ENCODE measurements around the gene CNKSR3.

CNKSR3 gene

DNA sequence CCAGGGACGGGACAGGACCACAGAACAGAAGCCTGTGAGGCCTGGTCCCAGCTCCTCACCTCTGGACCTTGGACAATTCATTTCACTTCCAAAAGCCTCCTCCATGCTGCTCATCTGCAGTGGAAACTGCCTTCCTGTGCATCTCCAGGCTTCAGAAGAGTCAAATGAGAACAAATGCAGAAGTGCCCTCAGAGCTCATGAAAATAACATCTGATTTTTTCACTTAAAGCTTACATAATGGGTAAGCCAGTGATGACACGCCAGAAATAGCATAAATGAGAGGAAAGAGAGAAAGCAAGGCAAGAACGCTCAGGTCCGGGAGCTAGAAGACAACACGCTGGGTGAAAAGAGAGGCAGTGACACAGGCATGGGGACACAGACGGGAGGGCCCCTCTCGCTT, 7.9 kb downstream of the CNKSR3 start:
- DNase-seq (ENCODE audit: low read depth in 2 of 2) = no peak

DNA sequence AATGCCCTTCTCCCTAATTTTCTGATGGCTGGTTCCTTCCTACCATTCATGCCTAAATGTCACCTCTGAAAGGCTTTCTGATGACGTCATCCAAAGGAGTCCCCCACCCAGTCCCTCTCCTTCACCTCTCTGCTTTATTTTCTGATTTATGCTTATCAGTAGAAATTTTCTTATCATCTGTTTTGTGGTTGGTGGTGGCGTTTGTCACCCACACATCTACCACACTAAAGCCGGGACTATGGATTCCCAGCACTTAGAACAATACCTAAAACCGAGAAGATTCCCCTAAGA, 9.0 kb downstream of the CNKSR3 start:
- DNase-seq (ENCODE audit: low read depth in 2 of 2) = no peak

DNA sequence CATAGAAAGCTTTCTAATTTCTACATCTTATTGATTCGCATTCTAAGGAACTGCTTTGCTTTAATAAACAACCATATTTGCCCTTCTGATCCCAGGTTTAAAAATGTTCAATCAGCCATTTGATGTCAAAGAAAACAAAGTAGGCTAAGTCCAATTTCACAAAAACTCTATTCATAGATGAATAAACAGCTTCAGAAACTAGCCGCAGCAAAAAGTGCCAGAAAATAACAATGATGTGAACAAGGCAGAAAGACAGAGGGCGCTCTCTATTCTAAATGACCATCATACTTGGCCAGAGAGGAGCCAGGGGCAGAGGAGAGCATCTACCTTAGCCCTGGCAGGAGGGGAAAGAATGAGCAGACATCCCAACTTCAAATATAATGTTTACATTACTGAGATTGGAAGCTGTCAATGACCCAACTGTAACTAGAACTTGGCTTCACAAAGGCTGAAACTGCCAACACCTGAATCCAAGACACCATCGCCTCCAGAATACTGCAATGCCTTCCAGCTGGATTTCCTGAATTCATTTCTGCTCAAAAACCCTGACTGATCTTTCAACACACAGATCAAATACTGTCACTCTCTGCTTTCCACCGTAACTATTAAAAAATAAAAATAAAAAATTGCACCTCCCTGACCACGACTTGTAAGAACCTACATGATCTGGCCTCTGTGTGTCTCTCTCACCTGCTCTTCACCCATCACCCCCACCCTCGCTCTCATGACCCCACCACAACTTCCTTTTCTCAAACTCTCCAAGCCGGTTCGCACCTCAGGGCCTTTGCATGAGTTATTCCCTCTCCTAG, 9.5 kb downstream of the CNKSR3 start:
- DNase-seq (ENCODE audit: low read depth in 2 of 2) = no peak

GRCh38 chr6:154499855-154500589, 10.5 kb downstream of the CNKSR3 start:
- no peak for DNase-seq (ENCODE audit: low read depth in 2 of 2)

GRCh38 chr6:154498340-154498934, 12.0 kb downstream of the CNKSR3 start:
- no peak for DNase-seq (ENCODE audit: low read depth in 2 of 2)

DNA sequence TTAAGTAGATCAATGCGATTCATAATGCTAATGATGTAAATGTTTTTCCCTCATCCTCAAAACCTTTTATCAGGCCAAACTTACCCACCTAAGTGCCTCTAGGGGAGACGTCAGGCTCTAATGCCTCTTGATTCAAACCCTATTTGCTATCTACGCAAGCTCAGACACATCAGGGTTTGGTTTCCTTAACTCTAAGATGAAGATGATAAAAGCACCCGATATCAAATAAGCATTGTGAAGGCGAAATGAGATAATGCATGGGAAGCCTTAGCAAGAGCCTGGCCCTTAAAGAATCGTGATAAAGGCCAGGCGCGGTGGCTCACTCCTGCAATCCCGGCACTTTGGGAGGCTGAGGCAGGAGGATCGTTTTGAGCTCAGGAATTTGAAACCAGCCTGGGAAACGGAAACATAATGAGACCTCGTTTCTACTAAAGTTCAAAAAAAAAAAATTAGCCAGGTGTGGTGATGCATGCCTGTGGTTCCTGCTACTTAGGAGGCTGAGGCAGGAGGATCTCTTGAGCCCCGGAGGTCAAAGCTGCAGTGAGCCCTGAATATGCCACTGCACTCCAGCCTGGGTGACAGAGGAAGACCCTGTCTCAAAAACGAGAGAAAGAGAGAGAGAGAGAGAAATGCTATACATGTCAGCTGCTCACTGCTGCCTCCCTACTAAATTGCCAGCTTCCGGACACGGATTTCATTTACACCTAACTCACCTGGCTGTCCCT, 13.5 kb downstream of the CNKSR3 start:
- DNase-seq (ENCODE audit: low read depth in 2 of 2) = no peak

DNA sequence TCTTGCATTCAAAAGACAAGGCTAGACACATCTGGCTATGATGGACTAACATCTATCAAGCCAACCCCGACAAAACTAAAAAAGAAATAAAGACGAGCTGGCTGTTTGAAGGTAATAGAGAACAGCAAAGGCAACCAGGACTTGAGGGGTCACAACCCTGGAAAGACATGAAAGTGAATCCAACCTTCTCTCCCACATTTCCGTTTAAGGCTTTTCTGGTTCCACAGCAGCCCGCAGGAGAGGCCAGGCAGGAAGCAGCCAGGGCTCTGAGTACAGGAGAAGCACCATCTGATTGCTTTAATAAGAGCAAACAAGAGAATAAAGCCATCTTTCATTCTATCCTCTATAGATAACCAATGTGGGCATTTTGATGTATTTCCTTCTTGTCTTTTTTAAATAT, 14.3 kb downstream of the CNKSR3 start:
- no peak for DNase-seq (ENCODE audit: low read depth in 2 of 2)

DNA sequence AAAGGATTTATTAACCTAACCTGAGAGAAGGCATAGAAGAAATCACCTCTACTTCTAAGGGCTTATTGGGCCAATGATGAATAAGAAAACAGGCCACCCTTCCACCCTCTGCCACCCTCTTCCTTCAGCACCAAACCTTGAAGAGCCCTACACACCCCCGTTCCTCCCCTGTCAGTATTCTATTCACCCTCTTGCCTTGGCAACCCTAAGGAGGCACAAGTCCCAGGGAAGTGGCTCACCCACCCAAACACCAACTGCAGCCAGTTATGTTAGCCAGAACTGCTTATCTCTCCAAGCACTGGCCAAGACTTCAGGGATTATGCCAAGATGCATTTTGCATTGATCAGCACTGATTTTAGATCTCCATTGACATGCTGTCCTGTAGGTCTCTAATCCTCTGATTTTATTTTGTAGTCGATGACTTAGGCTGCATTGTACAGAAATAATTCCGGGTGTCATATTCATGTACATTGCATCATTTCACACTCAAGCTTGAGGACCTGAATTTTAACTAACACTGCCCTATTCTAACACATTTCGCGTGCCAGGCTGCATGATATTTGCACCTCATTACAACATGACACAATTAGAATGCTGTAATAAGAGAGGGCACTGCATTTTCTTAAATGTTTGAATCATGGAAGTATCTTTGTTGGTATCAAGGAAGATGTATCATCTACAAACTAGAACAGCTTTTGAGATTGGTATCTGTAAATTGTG, 15.7 kb downstream of the CNKSR3 start:
- DNase-seq (ENCODE audit: low read depth in 2 of 2) = no peak

DNA sequence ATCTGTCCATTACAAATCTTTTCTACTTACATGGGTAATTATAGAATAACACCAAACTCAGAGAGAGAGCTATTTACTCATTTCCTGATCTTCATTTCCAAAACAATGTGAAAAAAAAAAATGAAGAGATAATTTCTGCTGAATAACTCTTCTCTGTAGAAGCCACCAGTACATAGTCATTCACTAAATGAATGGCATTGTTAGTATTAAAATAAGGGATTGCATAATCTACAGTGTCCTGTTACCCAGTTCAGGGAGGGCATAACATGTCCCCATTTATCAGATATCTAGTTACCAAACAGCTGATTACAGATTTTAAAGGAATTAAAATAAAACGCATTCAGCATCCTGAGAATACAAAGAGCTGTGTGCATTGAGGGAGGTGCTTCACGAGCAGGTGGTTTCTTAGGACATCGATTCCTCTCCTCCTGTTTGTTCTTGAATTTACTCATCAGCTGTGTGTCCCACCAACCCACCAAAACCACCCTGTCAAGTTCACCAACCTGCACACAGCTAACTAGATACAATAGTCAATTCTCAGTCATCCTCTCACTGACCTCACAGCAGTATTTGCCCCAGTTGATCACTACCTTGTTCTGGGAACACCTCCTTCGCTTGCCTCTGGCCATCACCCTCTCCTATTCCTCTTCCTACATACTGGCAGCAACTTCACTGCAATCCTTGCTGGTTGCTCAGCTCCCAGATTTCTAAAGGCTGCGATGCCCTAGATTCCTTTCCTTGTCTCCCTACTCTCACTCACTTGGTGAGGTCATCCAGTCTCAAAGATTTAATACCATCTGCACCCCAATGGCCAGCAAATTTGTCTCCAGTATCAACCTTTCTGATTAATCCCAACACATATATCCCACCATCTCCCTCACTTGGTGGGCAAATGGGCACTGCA, 18.7 kb downstream of the CNKSR3 start:
- DNase-seq (ENCODE audit: low read depth in 2 of 2) = no peak

- no peak for DNase-seq (ENCODE audit: low read depth in 2 of 2)
Observed at GRCh38 chr6:154489822-154490221, 20.7 kb downstream of the CNKSR3 start.

DNA sequence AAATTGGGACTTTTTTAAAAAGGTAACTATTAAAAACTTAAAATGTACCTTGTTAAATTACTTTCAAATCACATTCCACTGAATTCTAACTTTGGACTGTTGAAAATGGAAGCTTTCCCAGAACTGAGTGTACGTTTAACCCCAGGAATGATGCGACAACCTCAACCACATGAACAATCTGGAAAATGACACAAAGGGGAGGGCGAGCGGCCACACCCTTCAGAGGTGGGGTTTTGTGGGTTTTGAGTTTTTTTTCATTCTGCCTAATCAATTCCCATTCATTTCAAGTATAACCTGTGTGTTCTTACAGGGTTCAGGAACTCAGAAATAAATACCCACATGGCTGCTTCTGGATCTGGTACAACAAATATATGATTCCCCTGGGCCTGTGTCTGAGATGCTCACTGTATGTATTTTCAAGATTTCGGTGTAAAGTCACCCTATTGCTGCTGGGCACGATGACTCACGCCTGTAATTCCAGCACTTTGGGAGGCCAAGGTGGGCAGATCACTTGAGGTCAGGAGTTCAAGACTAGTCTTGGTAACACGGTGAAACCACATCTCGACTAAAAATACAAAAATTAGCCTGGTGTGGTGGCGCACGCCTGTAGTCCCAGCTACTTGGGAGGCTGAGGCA, 21.6 kb downstream of the CNKSR3 start:
- no peak for DNase-seq (ENCODE audit: low read depth in 2 of 2)

DNA sequence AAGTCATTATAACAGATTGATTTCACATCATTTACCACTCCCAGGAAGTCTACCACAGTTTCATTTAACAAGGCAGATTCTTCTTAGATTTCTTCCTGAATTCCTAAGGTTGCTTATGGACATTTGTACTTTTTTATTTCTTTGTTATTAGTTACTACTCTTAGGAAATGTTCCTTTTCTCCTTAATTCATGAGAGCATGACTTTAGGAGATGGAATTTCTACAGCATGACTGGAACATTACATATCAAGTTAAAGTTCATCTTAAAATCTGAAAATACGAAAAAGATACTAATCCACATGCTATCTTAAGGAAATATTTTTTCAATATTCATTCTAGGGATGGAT, 22.3 kb downstream of the CNKSR3 start:
- DNase-seq (ENCODE audit: low read depth in 2 of 2) = no peak

DNA sequence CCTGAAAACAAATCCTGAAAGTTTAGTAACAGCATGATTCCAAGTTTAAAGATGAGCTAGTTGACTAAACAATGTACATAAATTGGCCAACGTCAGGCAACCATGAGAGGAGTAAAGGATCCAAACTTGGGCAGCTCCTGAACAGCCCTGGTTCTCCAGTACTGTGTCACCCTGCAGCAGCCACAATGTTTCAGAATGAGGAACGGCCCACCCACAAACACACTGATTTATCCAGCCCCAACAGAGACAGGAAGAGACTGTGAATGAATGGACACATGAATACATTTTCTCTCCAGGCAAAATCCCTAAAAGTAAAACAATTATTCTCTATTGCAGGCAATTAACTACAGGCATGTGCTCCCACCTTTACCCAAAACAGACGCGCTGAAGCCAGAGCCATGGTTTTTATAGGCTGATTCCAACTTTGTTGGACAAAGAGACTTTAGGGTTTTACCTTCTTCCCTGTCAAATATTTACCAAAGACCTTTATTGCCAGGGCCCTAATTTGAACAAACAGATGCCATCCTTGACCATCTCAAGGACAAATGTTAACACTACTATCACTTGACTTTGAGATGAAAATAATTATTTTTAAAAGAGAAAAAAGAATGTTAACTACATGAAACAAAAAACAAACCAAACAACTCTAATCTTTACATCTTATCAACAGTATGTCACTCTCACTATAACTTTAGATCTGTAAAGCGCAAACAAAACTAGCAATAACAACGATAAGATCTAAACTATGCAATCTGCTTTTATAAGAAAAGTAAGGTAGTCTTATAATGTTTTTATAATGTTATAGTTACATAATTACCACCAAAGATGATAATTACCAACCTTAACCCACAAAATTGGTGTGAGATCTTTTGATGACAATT, 22.9 kb downstream of the CNKSR3 start:
- no peak for DNase-seq (ENCODE audit: low read depth in 2 of 2)

- DNase-seq (ENCODE audit: low read depth in 2 of 2) = no peak
Observed at GRCh38 chr6:154485815-154486214, 24.7 kb downstream of the CNKSR3 start.

- DNase-seq (ENCODE audit: low read depth in 2 of 2) = no peak
Observed at GRCh38 chr6:154484942-154485341, 25.5 kb downstream of the CNKSR3 start.

- DNase-seq (ENCODE audit: low read depth in 2 of 2) = no peak
Observed at GRCh38 chr6:154482858-154483257, 27.6 kb downstream of the CNKSR3 start.

GRCh38 chr6:154481521-154482013, 28.9 kb downstream of the CNKSR3 start:
- no peak for DNase-seq (ENCODE audit: low read depth in 2 of 2)

DNA sequence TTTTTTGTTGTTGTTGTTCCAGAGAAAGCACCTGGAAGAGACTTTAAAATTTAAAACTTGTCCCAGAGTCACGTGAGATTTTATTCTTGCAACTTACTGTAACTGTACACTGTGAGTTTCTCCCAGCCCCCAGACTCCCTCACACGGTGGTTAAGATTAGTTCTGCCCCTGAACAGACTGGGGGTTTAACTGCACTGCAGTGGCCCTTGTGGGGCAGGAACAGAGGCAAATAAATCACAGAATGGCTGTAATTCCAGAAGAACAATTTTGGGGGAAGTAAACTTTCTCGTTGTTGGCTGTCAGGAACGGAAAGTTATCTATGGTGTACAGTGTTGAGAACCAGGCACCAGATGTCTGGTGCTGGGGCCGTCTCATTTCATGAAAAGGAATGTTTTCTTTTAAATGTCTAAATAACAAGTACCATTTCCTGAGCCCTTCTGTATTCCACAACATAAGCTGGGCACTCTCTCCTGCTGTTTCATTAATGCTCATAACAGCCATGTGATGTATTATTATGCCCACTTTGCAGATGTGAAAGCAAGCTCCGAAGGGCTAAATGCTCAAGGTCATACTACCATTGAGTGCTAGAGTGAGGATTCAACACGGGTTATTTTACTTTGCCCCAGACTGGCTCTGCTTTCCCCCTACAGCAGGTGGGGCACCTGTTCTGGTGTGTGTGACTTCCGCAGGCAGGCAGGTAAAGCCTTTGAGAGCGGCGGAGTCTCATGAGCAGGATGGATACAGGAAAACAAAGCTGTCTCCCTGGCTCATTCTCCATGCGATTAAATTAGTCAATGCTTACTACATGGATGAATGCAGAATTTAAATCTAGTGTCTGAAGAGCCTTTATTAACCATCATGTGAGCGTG, 30.5 kb downstream of the CNKSR3 start:
- no peak for DNase-seq (ENCODE audit: low read depth in 2 of 2)

All from stimulated activated CD8-positive, alpha-beta memory T cell treated with anti-CD3 and anti-CD28 coated beads, Interleukin-15, amount 100 ng/mL, for 4 hours (primary cell).